Ishikawa (cell line): ENCODE measurements around the gene TBX10.

ENCODE experiments used
- CEBPB ChIP-seq: IDR thresholded peaks from 2 replicates; pipeline ENCODE4 v1.6.1; 2012
- CREB1 ChIP-seq: IDR thresholded peaks from 2 replicates; pipeline ENCODE4 v1.6.1; 2012; ENCODE audit warnings: low read depth
- EGR1 ChIP-seq: IDR thresholded peaks from 2 replicates; pipeline ENCODE4 v1.6.1; 2012
- EP300 ChIP-seq: IDR thresholded peaks from 2 replicates; pipeline ENCODE4 v1.6.1; 2012; ENCODE audit warnings: borderline replicate concordance
- FOXM1 ChIP-seq: IDR thresholded peaks from 2 replicates; pipeline ENCODE4 v1.6.1; 2012; ENCODE audit warnings: low read depth, borderline replicate concordance
- MAX ChIP-seq: IDR thresholded peaks from 2 replicates; pipeline ENCODE4 v1.6.1; 2012
- NFIC ChIP-seq: IDR thresholded peaks from 2 replicates; pipeline ENCODE4 v1.6.1; 2012
- RAD21 ChIP-seq: IDR thresholded peaks from 2 replicates; pipeline ENCODE4 v1.6.1; 2012; ENCODE audit warnings: low read depth
- REST ChIP-seq: IDR thresholded peaks from 2 replicates; pipeline ENCODE4 v1.6.1; 2012; ENCODE audit warnings: low read depth, mild to moderate bottlenecking
- TAF1 ChIP-seq: IDR thresholded peaks from 2 replicates; pipeline ENCODE4 v1.6.1; 2012; ENCODE audit warnings: low read depth, mild to moderate bottlenecking
- TCF12 ChIP-seq: IDR thresholded peaks from 2 replicates; pipeline ENCODE4 v1.6.1; 2012; ENCODE audit warnings: low read depth
- TEAD4 ChIP-seq: IDR thresholded peaks from 2 replicates; pipeline ENCODE4 v1.6.1; 2012
- USF1 ChIP-seq: IDR thresholded peaks from 2 replicates; pipeline ENCODE4 v1.6.1; 2012
- YY1 ChIP-seq: IDR thresholded peaks from 2 replicates; pipeline ENCODE4 v1.6.1; 2012; ENCODE audit warnings: low read depth
- ZBTB7A ChIP-seq: IDR thresholded peaks from 2 replicates; pipeline ENCODE4 v1.6.1; 2012; ENCODE audit warnings: low read depth

The TBX10 gene

GRCh38 chr11:67675058-67675747 is 35.6 kb upstream of the TBX10 start:
- TF ChIP-seq RAD21, result no peak
- TF ChIP-seq CEBPB, result no peak
- TF ChIP-seq USF1, result no peak
- TF ChIP-seq ZBTB7A, result no peak
- no peak for TF ChIP-seq CREB1
- TF ChIP-seq FOXM1, result no peak
- no peak for TF ChIP-seq TAF1
- TF ChIP-seq YY1, result no peak
- no peak for TF ChIP-seq EP300
- TF ChIP-seq NFIC, result no peak
- no peak for TF ChIP-seq REST
- TF ChIP-seq EGR1, result no peak
- no peak for TF ChIP-seq MAX

GRCh38 chr11:67674442-67674871 is 34.9 kb upstream of the TBX10 start, which contains the start of gene ALDH3B2:
ALDH3B2 (minus strand) TSS chr11:67674623; CDS start chr11:67666935, 7,688 bp downstream.
- TF ChIP-seq ZBTB7A, result no peak
- peak; percentile 78 for TF ChIP-seq NFIC
- peak; percentile 81 for TF ChIP-seq TCF12
- 0 out of 2 replicates have a peak, but pooled peaks have one; percentile 4 for TF ChIP-seq USF1
- no peak for TF ChIP-seq REST
- TF ChIP-seq TEAD4, result peak; percentile 64
- TF ChIP-seq YY1, result peak; percentile 65
- peak; percentile 17; the same call in 1 of the 2 replicates for TF ChIP-seq CEBPB
- TF ChIP-seq CREB1, result no peak
- TF ChIP-seq MAX, result peak; percentile 70
- TF ChIP-seq EP300, result peak; percentile 66
- no peak for TF ChIP-seq EGR1
- no peak; the same call in 1 of the 2 replicates for TF ChIP-seq FOXM1
- TF ChIP-seq TAF1, result no peak
- TF ChIP-seq RAD21, result no peak

GRCh38 chr11:67673902-67674301 is 34.3 kb upstream of the TBX10 start:
- no peak for TF ChIP-seq EGR1
- TF ChIP-seq TEAD4, result no peak
- TF ChIP-seq CREB1, result no peak
- TF ChIP-seq TAF1, result no peak
- TF ChIP-seq NFIC, result no peak
- TF ChIP-seq REST, result no peak
- no peak for TF ChIP-seq YY1

GRCh38 chr11:67673358-67673757 is 33.8 kb upstream of the TBX10 start:
- TF ChIP-seq TCF12 (no peak), TAF1 (no peak), NFIC (no peak), CEBPB (no peak), ZBTB7A (no peak), RAD21 (no peak), EP300 (no peak), TEAD4 (no peak), FOXM1 (no peak), MAX (no peak), CREB1 (no peak), REST (no peak), USF1 (no peak)
